ENCODE data around the gene VKORC1.

The VKORC1 gene

GRCh38 chr16:31073970-31074813 lies 20.4 kb downstream of the VKORC1 start, which contains the start of the genes ZNF646 and ZNF668:
ZNF646 (plus strand) TSS chr16:31074422; CDS start chr16:31076325, 1,903 bp downstream.
ZNF668 (minus strand) TSS chr16:31074240; CDS start chr16:31064459, 9,781 bp downstream.
- Histone ChIP-seq H3K27me3 (ENCODE audit: control insufficient read depth, insufficient read depth, low read length) (no peaks in the 10 kb centered on the region), H3K36me3 (ENCODE audit: control insufficient read depth, insufficient read depth, low read length) (peaks cover 6% of the 10 kb centered on the region), H3K4me1 (ENCODE audit: control insufficient read depth, insufficient read depth, low read length) (peaks cover 17% of the 10 kb centered on the region), H3K9me3 (ENCODE audit: control insufficient read depth, low read length) (no peaks in the 10 kb centered on the region), H3K4me3 (ENCODE audit: low read length) (peak within 1 kb of the TSS; percentile 99), H3K9ac (ENCODE audit: low read length) (peak within 1 kb of the TSS; percentile 91)

GRCh38 chr16:31073142-31073969 lies 21.2 kb downstream of the VKORC1 start:
- H3K4me3 ChIP-seq (ENCODE audit: low read length) = peak overlapping the region; percentile 99
- peaks cover 6% of the 10 kb centered on the region for H3K36me3 ChIP-seq (ENCODE audit: control insufficient read depth, insufficient read depth, low read length)
- peaks cover 17% of the 10 kb centered on the region for H3K4me1 ChIP-seq (ENCODE audit: control insufficient read depth, insufficient read depth, low read length)
- H3K27me3 ChIP-seq (ENCODE audit: control insufficient read depth, insufficient read depth, low read length) = no peaks in the 10 kb centered on the region
- peak overlapping the region; percentile 72 for H3K9ac ChIP-seq (ENCODE audit: low read length)
- H3K9me3 ChIP-seq (ENCODE audit: control insufficient read depth, low read length) = no peaks in the 10 kb centered on the region

- Histone ChIP-seq H3K27me3 (ENCODE audit: control insufficient read depth, insufficient read depth, low read length) (no peaks in the 10 kb centered on the region), H3K9ac (ENCODE audit: low read length) (peak overlapping the region; percentile 72), H3K4me1 (ENCODE audit: control insufficient read depth, insufficient read depth, low read length) (peaks cover 17% of the 10 kb centered on the region), H3K4me3 (ENCODE audit: low read length) (peak overlapping the region; percentile 99), H3K36me3 (ENCODE audit: control insufficient read depth, insufficient read depth, low read length) (peaks cover 6% of the 10 kb centered on the region), H3K9me3 (ENCODE audit: control insufficient read depth, low read length) (no peaks in the 10 kb centered on the region)
Observed at GRCh38 chr16:31072540-31073141, 22.0 kb downstream of the VKORC1 start.

GRCh38 chr16:31071861-31072260 lies 22.7 kb downstream of the VKORC1 start:
- no peaks in the 10 kb centered on the region for H3K27me3 ChIP-seq (ENCODE audit: control insufficient read depth, insufficient read depth, low read length)
- no peak overlapping the region for H3K4me3 ChIP-seq (ENCODE audit: low read length)
- H3K9me3 ChIP-seq (ENCODE audit: control insufficient read depth, low read length) = no peaks in the 10 kb centered on the region
- H3K4me1 ChIP-seq (ENCODE audit: control insufficient read depth, insufficient read depth, low read length) = peaks cover 17% of the 10 kb centered on the region
- H3K9ac ChIP-seq (ENCODE audit: low read length) = no peak overlapping the region
- peaks cover 6% of the 10 kb centered on the region for H3K36me3 ChIP-seq (ENCODE audit: control insufficient read depth, insufficient read depth, low read length)

GRCh38 chr16:31067342-31067741 lies 27.3 kb downstream of the VKORC1 start:
- H3K9me3 ChIP-seq (ENCODE audit: control insufficient read depth, low read length) = no peaks in the 10 kb centered on the region
- H3K9ac ChIP-seq (ENCODE audit: low read length) = no peak overlapping the region
- H3K36me3 ChIP-seq (ENCODE audit: control insufficient read depth, insufficient read depth, low read length) = no peaks in the 10 kb centered on the region
- H3K4me3 ChIP-seq (ENCODE audit: low read length) = no peak overlapping the region
- peaks cover 14% of the 10 kb centered on the region for H3K4me1 ChIP-seq (ENCODE audit: control insufficient read depth, insufficient read depth, low read length)
- no peaks in the 10 kb centered on the region for H3K27me3 ChIP-seq (ENCODE audit: control insufficient read depth, insufficient read depth, low read length)

GRCh38 chr16:31064882-31065461 lies 29.6 kb downstream of the VKORC1 start:
- H3K36me3 ChIP-seq (ENCODE audit: control insufficient read depth, insufficient read depth, low read length) = no peaks in the 10 kb centered on the region
- no peak overlapping the region for H3K4me3 ChIP-seq (ENCODE audit: low read length)
- no peaks in the 10 kb centered on the region for H3K9me3 ChIP-seq (ENCODE audit: control insufficient read depth, low read length)
- no peak overlapping the region for H3K9ac ChIP-seq (ENCODE audit: low read length)
- peaks cover 7% of the 10 kb centered on the region for H3K4me1 ChIP-seq (ENCODE audit: control insufficient read depth, insufficient read depth, low read length)
- H3K27me3 ChIP-seq (ENCODE audit: control insufficient read depth, insufficient read depth, low read length) = no peaks in the 10 kb centered on the region

- Histone ChIP-seq H3K9ac (ENCODE audit: low read length) (no peak overlapping the region), H3K4me3 (ENCODE audit: low read length) (no peak overlapping the region), H3K9me3 (ENCODE audit: control insufficient read depth, low read length) (no peaks in the 10 kb centered on the region), H3K27me3 (ENCODE audit: control insufficient read depth, insufficient read depth, low read length) (no peaks in the 10 kb centered on the region), H3K4me1 (ENCODE audit: control insufficient read depth, insufficient read depth, low read length) (peaks cover 7% of the 10 kb centered on the region), H3K36me3 (ENCODE audit: control insufficient read depth, insufficient read depth, low read length) (no peaks in the 10 kb centered on the region)
Observed at GRCh38 chr16:31063843-31064611, 30.6 kb downstream of the VKORC1 start.

- no peak overlapping the region for H3K4me3 ChIP-seq (ENCODE audit: low read length)
- no peaks in the 10 kb centered on the region for H3K36me3 ChIP-seq (ENCODE audit: control insufficient read depth, insufficient read depth, low read length)
Observed at GRCh38 chr16:31063495-31063842, 31.1 kb downstream of the VKORC1 start.

GRCh38 chr16:31061813-31062440 lies 32.7 kb downstream of the VKORC1 start:
- no peak overlapping the region for H3K9ac ChIP-seq (ENCODE audit: low read length)
- no peak overlapping the region for H3K4me3 ChIP-seq (ENCODE audit: low read length)
- H3K36me3 ChIP-seq (ENCODE audit: control insufficient read depth, insufficient read depth, low read length) = no peaks in the 10 kb centered on the region
- peaks cover 7% of the 10 kb centered on the region for H3K4me1 ChIP-seq (ENCODE audit: control insufficient read depth, insufficient read depth, low read length)
- no peaks in the 10 kb centered on the region for H3K27me3 ChIP-seq (ENCODE audit: control insufficient read depth, insufficient read depth, low read length)
- H3K9me3 ChIP-seq (ENCODE audit: control insufficient read depth, low read length) = no peaks in the 10 kb centered on the region

More at GRCh38 chr16:31063495-31063842, 31.1 kb downstream of the VKORC1 start:
- Histone ChIP-seq H3K9me3 (ENCODE audit: control insufficient read depth, low read length) (no peaks in the 10 kb centered on the region), H3K4me1 (ENCODE audit: control insufficient read depth, insufficient read depth, low read length) (peaks cover 7% of the 10 kb centered on the region), H3K27me3 (ENCODE audit: control insufficient read depth, insufficient read depth, low read length) (no peaks in the 10 kb centered on the region), H3K9ac (ENCODE audit: low read length) (no peak overlapping the region)

GRCh38 chr16:31061126-31061812 lies 33.3 kb downstream of the VKORC1 start:
- H3K36me3 ChIP-seq (ENCODE audit: control insufficient read depth, insufficient read depth, low read length) = no peaks in the 10 kb centered on the region
- peaks cover 7% of the 10 kb centered on the region for H3K4me1 ChIP-seq (ENCODE audit: control insufficient read depth, insufficient read depth, low read length)
- no peaks in the 10 kb centered on the region for H3K27me3 ChIP-seq (ENCODE audit: control insufficient read depth, insufficient read depth, low read length)

More at GRCh38 chr16:31061126-31061812, 33.3 kb downstream of the VKORC1 start:
- no peak overlapping the region for H3K4me3 ChIP-seq (ENCODE audit: low read length)
- no peaks in the 10 kb centered on the region for H3K9me3 ChIP-seq (ENCODE audit: control insufficient read depth, low read length)
- H3K9ac ChIP-seq (ENCODE audit: low read length) = no peak overlapping the region

Measured in mucosa of stomach (tissue), 1 donor.